Measurements from ENCODE around the gene ABCC5.

Gene ABCC5

GRCh38 chr3:184004476-184004875, 13.2 kb downstream of the ABCC5 start:
- H3K36me3 Mint-ChIP-seq (ENCODE audit: low read depth), result peaks cover 11% of the 10 kb centered on the region
- H3K4me1 Mint-ChIP-seq (ENCODE audit: low read depth), result peaks cover 8% of the 10 kb centered on the region
- H3K27me3 Mint-ChIP-seq (ENCODE audit: low read depth), result no peaks in the 10 kb centered on the region
- no peaks in the 10 kb centered on the region for H3K9me3 Mint-ChIP-seq
- no peak overlapping the region for H3K27ac Mint-ChIP-seq
- H3K4me3 Mint-ChIP-seq, result no peak overlapping the region

DNA sequence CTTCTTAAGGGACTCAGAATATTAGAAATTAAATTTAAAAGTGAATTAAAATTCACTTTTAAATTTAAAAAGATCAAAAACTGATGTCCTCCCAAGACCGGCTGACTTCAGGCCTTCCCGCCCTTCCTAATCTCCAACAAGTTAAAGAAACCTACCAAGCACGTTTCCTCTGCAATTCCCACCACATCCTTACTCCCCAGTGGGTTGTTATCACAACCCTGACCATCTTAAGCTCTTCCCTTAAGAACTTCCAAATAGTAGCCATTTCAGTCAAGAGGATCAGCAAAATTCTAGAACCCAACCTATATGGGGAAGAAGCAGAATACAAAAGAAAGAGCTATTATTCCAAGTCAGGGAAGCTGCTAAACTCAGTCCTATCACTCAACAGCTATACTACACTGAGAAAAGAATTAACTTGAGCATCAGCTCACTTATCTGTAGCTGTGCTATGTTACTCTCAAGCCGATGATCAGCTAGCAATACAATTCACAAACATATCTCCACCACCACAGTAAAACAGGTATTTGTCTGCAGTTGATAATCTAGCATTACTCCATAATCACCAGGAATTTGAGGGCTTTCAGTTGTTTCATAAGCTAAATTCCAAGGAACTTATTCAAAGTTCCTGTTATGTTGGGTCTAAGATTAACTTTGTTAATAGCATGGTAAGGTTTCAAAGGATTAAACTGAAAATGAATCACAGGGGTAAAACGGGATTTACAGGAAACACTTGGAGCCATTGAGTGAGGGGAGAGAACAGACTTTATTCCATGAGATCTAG, 14.3 kb downstream of the ABCC5 start:
- Mint-ChIP-seq H3K27me3 (ENCODE audit: low read depth) (no peaks in the 10 kb centered on the region), H3K9me3 (no peaks in the 10 kb centered on the region), H3K27ac (no peak overlapping the region)

GRCh38 chr3:184002469-184002868, 15.2 kb downstream of the ABCC5 start:
- H3K27ac Mint-ChIP-seq, result no peak overlapping the region
- no peaks in the 10 kb centered on the region for H3K27me3 Mint-ChIP-seq (ENCODE audit: low read depth)
- no peak overlapping the region for H3K4me3 Mint-ChIP-seq

More for the DNA sequence above, 14.3 kb downstream of the ABCC5 start:
- Mint-ChIP-seq H3K36me3 (ENCODE audit: low read depth) (peaks cover 11% of the 10 kb centered on the region), H3K4me3 (no peak overlapping the region), H3K4me1 (ENCODE audit: low read depth) (peaks cover 8% of the 10 kb centered on the region)

GRCh38 chr3:184001761-184002160, 15.9 kb downstream of the ABCC5 start:
- Mint-ChIP-seq H3K27ac (no peak overlapping the region), H3K9me3 (no peaks in the 10 kb centered on the region), H3K36me3 (ENCODE audit: low read depth) (peaks cover 11% of the 10 kb centered on the region), H3K27me3 (ENCODE audit: low read depth) (no peaks in the 10 kb centered on the region), H3K4me1 (ENCODE audit: low read depth) (peaks cover 8% of the 10 kb centered on the region), H3K4me3 (no peak overlapping the region)

More at GRCh38 chr3:184002469-184002868, 15.2 kb downstream of the ABCC5 start:
- Mint-ChIP-seq H3K4me1 (ENCODE audit: low read depth) (peaks cover 8% of the 10 kb centered on the region), H3K9me3 (no peaks in the 10 kb centered on the region), H3K36me3 (ENCODE audit: low read depth) (peaks cover 11% of the 10 kb centered on the region)

DNA sequence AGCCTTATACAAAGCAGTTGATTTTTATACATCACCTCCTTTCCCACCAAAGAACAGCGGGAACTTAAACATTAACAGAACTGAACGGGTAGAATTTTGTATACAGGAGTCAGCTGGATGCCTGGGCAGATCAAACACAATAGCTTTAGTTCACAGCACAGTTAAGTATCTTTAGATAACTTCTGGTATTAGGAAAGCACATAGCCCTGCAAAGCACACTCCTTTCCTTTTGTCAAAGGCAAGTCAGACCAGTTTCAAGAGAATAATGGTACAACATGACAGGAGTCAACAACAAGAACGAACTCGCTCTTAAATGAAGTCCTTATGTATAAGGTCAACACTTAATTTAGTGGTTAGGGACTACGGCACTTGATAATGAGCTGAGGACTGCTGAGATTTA, 26.3 kb downstream of the ABCC5 start:
- H3K9me3 Mint-ChIP-seq, result no peaks in the 10 kb centered on the region
- no peaks in the 10 kb centered on the region for H3K4me1 Mint-ChIP-seq (ENCODE audit: low read depth)
- H3K36me3 Mint-ChIP-seq (ENCODE audit: low read depth), result peaks cover 6% of the 10 kb centered on the region
- no peak overlapping the region for H3K27ac Mint-ChIP-seq
- no peak overlapping the region for H3K4me3 Mint-ChIP-seq
- no peaks in the 10 kb centered on the region for H3K27me3 Mint-ChIP-seq (ENCODE audit: low read depth)

DNA sequence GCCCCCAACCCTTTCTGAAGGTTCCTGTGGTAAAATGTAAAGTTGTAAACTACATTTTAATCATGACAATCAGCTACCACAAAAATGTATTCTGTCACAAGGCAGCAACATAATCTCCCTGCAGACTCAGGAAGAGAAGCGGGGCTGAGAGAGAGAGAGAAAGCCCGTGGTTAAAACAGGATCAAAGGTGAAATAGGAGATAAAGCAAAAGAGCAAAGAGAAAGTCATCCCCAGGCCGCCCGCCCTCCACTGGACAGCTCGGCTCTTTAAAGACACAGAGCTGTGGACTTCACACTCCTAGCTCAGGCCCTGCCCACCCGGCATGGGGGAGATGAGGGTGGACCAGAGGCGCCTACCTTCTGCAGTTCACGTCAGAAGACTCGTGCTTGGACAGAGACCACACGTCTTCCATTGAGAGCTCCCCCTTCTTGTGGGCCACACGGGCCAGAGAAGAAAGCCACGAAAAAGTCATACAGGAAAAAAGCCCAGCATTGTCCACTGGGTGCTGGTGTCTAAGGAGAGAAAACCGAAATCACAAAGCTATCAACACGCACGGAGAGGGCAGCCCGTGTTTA, 29.4 kb downstream of the ABCC5 start:
- Mint-ChIP-seq H3K4me3 (no peak overlapping the region), H3K4me1 (ENCODE audit: low read depth) (no peaks in the 10 kb centered on the region), H3K36me3 (ENCODE audit: low read depth) (peaks cover 6% of the 10 kb centered on the region), H3K9me3 (no peaks in the 10 kb centered on the region), H3K27me3 (ENCODE audit: low read depth) (no peaks in the 10 kb centered on the region), H3K27ac (no peak overlapping the region)

DNA sequence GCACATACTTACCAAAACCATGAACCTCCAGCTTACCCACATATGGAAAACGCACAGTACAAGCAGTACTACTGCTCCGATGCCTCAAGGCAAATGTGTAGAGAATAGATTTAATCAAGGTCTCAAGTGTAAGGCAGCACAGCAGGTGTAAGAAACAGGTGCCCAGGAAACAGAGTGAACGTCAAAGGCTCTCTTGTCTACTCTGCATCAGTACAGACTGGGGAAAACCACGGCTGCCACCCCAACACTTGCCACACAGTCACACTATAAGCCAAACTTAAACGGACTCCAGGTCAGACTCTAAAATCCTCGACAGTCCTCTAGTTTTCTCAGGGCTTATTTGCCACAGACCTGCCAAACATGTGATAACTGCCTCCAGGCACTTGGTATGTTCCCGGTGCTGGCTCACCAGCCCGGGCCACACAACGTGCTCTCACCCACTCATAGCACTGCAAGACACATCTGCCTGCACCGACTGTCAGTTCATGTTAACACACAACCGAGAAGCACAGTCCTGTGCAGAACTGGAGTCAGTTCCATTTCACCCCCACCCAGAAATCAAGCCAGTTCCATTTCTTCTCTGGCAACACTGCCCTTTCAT, 30.6 kb downstream of the ABCC5 start:
- no peaks in the 10 kb centered on the region for H3K27me3 Mint-ChIP-seq (ENCODE audit: low read depth)
- H3K4me1 Mint-ChIP-seq (ENCODE audit: low read depth), result no peaks in the 10 kb centered on the region
- H3K4me3 Mint-ChIP-seq, result no peak overlapping the region
- H3K36me3 Mint-ChIP-seq (ENCODE audit: low read depth), result peaks cover 8% of the 10 kb centered on the region
- no peaks in the 10 kb centered on the region for H3K9me3 Mint-ChIP-seq
- H3K27ac Mint-ChIP-seq, result no peak overlapping the region

- Mint-ChIP-seq H3K4me1 (ENCODE audit: low read depth) (no peaks in the 10 kb centered on the region), H3K36me3 (ENCODE audit: low read depth) (peaks cover 8% of the 10 kb centered on the region), H3K27ac (no peak overlapping the region), H3K27me3 (ENCODE audit: low read depth) (no peaks in the 10 kb centered on the region), H3K4me3 (no peak overlapping the region), H3K9me3 (no peaks in the 10 kb centered on the region)
These were observed 32.6 kb downstream of the ABCC5 start for GRCh38 chr3:183984749-183985729.

DNA sequence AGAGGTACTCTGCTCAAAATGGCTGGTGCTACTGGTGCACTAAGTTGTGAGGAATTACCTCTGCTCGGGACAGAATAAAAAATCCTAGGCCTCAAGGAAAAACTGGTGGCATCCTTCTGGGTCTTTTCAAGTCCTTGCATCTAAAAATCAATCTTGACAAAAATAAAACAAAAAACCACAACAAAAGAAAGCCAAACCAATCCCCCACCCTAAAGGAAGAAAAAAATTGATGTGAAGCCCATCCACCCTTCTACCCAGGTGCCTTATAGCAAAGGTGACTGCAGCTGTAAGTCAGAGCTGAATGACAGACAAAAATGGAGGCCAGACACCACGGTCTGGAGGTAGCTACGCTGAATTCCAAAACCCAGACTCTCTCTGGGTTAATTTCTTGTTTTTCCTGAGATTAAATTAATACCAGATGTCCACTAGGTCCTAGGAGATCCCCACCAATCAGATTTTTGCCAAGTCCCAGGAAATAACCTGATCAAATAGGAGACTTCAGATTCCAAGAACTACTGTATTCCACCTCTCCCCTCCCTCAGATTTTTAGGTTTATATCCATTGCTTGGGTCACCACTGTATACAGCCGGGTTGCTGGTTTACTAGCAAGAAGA, 33.5 kb downstream of the ABCC5 start:
- Mint-ChIP-seq H3K27ac (no peak overlapping the region), H3K4me3 (no peak overlapping the region), H3K9me3 (no peaks in the 10 kb centered on the region), H3K36me3 (ENCODE audit: low read depth) (peaks cover 8% of the 10 kb centered on the region), H3K4me1 (ENCODE audit: low read depth) (no peaks in the 10 kb centered on the region), H3K27me3 (ENCODE audit: low read depth) (no peaks in the 10 kb centered on the region)

GRCh38 chr3:183981990-183982644, 35.6 kb downstream of the ABCC5 start:
- Mint-ChIP-seq H3K36me3 (ENCODE audit: low read depth) (peaks cover 5% of the 10 kb centered on the region), H3K27me3 (ENCODE audit: low read depth) (no peaks in the 10 kb centered on the region), H3K27ac (no peak overlapping the region), H3K9me3 (no peaks in the 10 kb centered on the region), H3K4me3 (no peak overlapping the region), H3K4me1 (ENCODE audit: low read depth) (no peaks in the 10 kb centered on the region)

GRCh38 chr3:183980403-183980802, 37.3 kb downstream of the ABCC5 start:
- peaks cover 6% of the 10 kb centered on the region for H3K36me3 Mint-ChIP-seq (ENCODE audit: low read depth)
- no peak overlapping the region for H3K4me3 Mint-ChIP-seq
- no peak overlapping the region for H3K27ac Mint-ChIP-seq
- H3K4me1 Mint-ChIP-seq (ENCODE audit: low read depth), result peaks cover 7% of the 10 kb centered on the region
- H3K27me3 Mint-ChIP-seq (ENCODE audit: low read depth), result no peaks in the 10 kb centered on the region
- H3K9me3 Mint-ChIP-seq, result no peaks in the 10 kb centered on the region

- Mint-ChIP-seq H3K4me3 (no peak overlapping the region), H3K4me1 (ENCODE audit: low read depth) (peaks cover 7% of the 10 kb centered on the region), H3K27ac (no peak overlapping the region), H3K27me3 (ENCODE audit: low read depth) (no peaks in the 10 kb centered on the region), H3K9me3 (no peaks in the 10 kb centered on the region), H3K36me3 (ENCODE audit: low read depth) (peaks cover 4% of the 10 kb centered on the region)
These were observed 41.6 kb downstream of the ABCC5 start for GRCh38 chr3:183975981-183976662.

- H3K9me3 Mint-ChIP-seq, result no peaks in the 10 kb centered on the region
- no peak overlapping the region for H3K4me3 Mint-ChIP-seq
- H3K27me3 Mint-ChIP-seq (ENCODE audit: low read depth), result no peaks in the 10 kb centered on the region
- H3K36me3 Mint-ChIP-seq (ENCODE audit: low read depth), result peaks cover 1% of the 10 kb centered on the region
- H3K4me1 Mint-ChIP-seq (ENCODE audit: low read depth), result no peaks in the 10 kb centered on the region
- H3K27ac Mint-ChIP-seq, result no peak overlapping the region
These were observed 48.9 kb downstream of the ABCC5 start for GRCh38 chr3:183968666-183969245.
